HEK293T (cell line): Measurements from ENCODE around the gene CTIF.

Experiments used
- CTCF ChIA-PET: fragments of 350-600 bp; formaldehyde crosslinking; extraction: SDS; loops from one replicate; lab custom pipeline; 2021; ENCODE audit warnings: antibody characterized with exemption, inconsistent platforms; lab: Yijun Ruan, JAX
- POLR2A ChIA-PET: fragments of 350-600 bp; formaldehyde crosslinking; extraction: SDS; loops from one replicate; lab custom pipeline; 2020; ENCODE audit warnings: antibody characterized with exemption, inconsistent platforms; lab: Yijun Ruan, JAX
- DNase-seq: peaks from one replicate; pipeline ENCODE4 v3.0.0; 2012; ENCODE audit warnings: mixed read lengths; ENCODE audit errors: extremely low spot score
- ARNT ChIP-seq: fragments of 450-650 bp; IDR thresholded peaks from 2 replicates; pipeline ENCODE4 v1.6.1; 2017; ENCODE audit warnings: mild to moderate bottlenecking
- BHLHE40 ChIP-seq: fragments of 450-650 bp; IDR thresholded peaks from 2 replicates; pipeline ENCODE4 v1.6.1; 2016; ENCODE audit warnings: mild to moderate bottlenecking, moderate library complexity, borderline replicate concordance
- CTBP1 ChIP-seq: fragments of 450-650 bp; IDR thresholded peaks from 2 replicates; pipeline ENCODE4 v1.6.1; 2016; ENCODE audit warnings: borderline replicate concordance
- ELF4 ChIP-seq: fragments of 450-650 bp; IDR thresholded peaks from 2 replicates; pipeline ENCODE4 v1.6.1; 2017; ENCODE audit warnings: antibody characterized with exemption
- FOXA1 ChIP-seq: fragments of 450-650 bp; IDR thresholded peaks from 2 replicates; pipeline ENCODE4 v1.6.1; 2016; ENCODE audit warnings: mild to moderate bottlenecking
- FOXK2 ChIP-seq: fragments of 450-650 bp; IDR thresholded peaks from 2 replicates; pipeline ENCODE4 v1.6.1; 2016; ENCODE audit warnings: mild to moderate bottlenecking
- FOXM1 ChIP-seq: fragments of 450-650 bp; IDR thresholded peaks from 2 replicates; pipeline ENCODE4 v1.6.1; 2017; ENCODE audit warnings: mild to moderate bottlenecking, borderline replicate concordance
- HDGF ChIP-seq: fragments of 450-650 bp; IDR thresholded peaks from 2 replicates; pipeline ENCODE4 v1.6.1; 2017; ENCODE audit warnings: antibody characterized with exemption, borderline replicate concordance
- L3MBTL2 ChIP-seq: fragments of 450-650 bp; conservative IDR thresholded peaks from 2 replicates; pipeline ENCODE4 v1.6.1; 2016; ENCODE audit warnings: mild to moderate bottlenecking
- LEF1 ChIP-seq: fragments of 450-650 bp; IDR thresholded peaks from 2 replicates; pipeline ENCODE4 v1.6.1; 2017; ENCODE audit warnings: mild to moderate bottlenecking, borderline replicate concordance
- NFRKB ChIP-seq: fragments of 450-650 bp; IDR thresholded peaks from 2 replicates; pipeline ENCODE4 v1.6.1; 2016; ENCODE audit warnings: mild to moderate bottlenecking, moderate library complexity
- SP1 ChIP-seq: fragments of 450-650 bp; IDR thresholded peaks from 2 replicates; pipeline ENCODE4 v1.6.1; 2017
- SUZ12 ChIP-seq: fragments of 450-650 bp; IDR thresholded peaks from 2 replicates; pipeline ENCODE4 v1.6.1; 2016; ENCODE audit warnings: mild to moderate bottlenecking
- TARDBP ChIP-seq: fragments of 450-650 bp; IDR thresholded peaks from 2 replicates; pipeline ENCODE4 v1.6.1; 2016
- ZNF384 ChIP-seq: fragments of 450-650 bp; IDR thresholded peaks from 2 replicates; pipeline ENCODE4 v1.6.1; 2016
- TF ChIP-seq, protein P1 (sequence below): fragments of 450-650 bp; IDR thresholded peaks from 2 replicates; pipeline ENCODE4 v1.6.1; 2016

The CTIF gene

DNA sequence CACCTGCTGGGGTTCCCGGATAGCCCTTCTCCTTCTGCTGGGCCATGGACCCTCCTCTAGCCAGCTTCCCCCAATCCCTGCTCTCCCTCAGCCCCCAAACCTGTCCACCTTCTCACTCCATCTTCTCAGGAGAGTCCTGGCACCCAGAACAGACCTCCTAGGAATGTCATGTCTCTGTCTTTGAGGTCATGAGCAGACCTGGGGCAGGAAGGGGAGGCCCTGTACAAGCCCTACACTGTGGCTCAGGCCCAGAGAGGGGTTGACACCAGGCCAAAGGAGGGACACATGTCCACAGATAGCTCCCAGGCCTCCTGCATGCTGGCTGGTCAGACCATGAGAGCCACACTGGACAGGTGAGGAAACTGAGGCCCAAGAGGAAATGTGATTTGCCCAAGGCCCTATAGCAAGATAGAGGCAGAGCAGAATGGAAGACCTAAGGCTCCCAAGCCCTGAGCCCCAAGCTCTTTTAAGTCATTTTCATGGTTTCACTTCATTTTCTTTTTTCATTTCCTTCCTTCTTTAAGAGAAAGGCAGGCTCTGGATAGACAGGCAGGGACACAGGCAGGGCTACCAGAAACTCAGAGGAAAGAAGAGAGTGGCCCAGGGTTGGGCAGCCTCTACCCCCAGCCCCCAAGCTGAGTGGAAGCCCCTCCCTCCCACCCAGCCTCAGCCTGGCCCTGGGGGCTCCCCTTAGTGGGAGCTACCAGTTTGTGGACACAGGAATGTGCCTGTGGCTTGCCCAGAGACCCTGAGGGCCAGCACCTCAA, 252.2 kb downstream of the CTIF start:
- CTCF ChIA-PET = interaction anchor here (0.6 kb wide), 1 partner anchor 22 kb away, joined by 3 read pairs; no protein-coding TSS in a partner anchor
- no peak for DNase-seq
- POLR2A ChIA-PET = no interaction called here
- no peak for TF ChIP-seq ELF4
- no peak for TF ChIP-seq ZNF384
- no peak for TF ChIP-seq NFRKB
- no peak for TF ChIP-seq FOXM1
- no peak for TF ChIP-seq TARDBP
- no peak for TF ChIP-seq SUZ12
- TF ChIP-seq LEF1 = no peak
- no peak for TF ChIP-seq BHLHE40
- no peak for TF ChIP-seq FOXK2
- no peak for TF ChIP-seq CTBP1
- TF ChIP-seq, protein P1, sequence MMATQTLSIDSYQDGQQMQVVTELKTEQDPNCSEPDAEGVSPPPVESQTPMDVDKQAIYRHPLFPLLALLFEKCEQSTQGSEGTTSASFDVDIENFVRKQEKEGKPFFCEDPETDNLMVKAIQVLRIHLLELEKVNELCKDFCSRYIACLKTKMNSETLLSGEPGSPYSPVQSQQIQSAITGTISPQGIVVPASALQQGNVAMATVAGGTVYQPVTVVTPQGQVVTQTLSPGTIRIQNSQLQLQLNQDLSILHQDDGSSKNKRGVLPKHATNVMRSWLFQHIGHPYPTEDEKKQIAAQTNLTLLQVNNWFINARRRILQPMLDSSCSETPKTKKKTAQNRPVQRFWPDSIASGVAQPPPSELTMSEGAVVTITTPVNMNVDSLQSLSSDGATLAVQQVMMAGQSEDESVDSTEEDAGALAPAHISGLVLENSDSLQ = no peak
- TF ChIP-seq HDGF = no peak
- no peak for TF ChIP-seq ARNT
- TF ChIP-seq FOXA1 = no peak
- TF ChIP-seq L3MBTL2 = no peak
- TF ChIP-seq SP1 = no peak

DNA sequence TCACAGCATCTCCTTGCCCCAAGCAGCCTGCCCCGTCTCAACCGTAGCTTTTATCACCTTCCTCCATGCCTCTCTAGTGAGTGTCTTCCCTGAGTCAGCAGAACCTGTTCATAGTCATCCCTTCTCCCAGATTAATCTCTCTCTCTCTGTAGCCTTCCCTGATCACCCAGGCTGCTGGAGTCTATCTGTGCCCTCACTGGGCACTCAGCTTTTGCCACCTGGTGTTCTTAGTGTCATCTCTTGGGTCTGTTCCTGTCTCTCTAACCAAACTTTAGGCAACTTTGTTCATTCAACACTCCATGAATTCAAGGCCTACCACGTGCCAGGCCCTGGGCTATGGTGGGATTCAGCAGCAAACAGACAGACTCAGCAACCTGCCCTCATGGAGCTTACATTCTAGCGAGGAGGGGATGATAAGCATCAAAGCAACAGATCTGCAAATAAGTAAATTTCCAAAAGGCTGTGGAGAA, 252.8 kb downstream of the CTIF start:
- ChIA-PET CTCF (interaction anchor here (0.6 kb wide), 1 partner anchor 23 kb away, joined by 3 read pairs; no protein-coding TSS in a partner anchor), POLR2A (no interaction called here)
- TF ChIP-seq HDGF (no peak), ARNT (no peak), FOXA1 (no peak), ELF4 (no peak), BHLHE40 (no peak), ZNF384 (no peak), SP1 (no peak), CTBP1 (no peak), LEF1 (no peak), L3MBTL2 (no peak), FOXM1 (no peak), NFRKB (no peak), SUZ12 (no peak), TARDBP (no peak), FOXK2 (no peak)
- TF ChIP-seq, protein P1 = no peak
- DNase-seq = no peak

DNA sequence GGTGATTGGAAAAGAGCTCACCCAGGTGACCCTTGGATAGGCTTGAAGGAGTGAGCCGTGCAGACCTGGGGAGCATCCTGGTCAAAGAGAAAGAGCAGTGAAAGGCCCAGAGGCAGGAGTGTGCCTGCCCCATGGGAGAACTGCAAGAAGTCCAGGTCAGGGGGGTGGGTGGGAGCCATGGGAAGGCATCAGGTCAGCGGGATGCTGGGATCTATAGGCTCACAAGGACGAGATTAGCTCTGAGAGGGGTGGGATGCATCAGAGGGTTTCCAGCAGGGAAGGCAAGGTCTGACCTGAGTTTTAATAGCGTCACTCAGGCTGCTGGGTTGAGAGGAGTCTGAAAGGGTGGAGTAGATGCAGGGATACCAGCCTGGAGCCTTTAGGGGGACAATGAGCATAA, 253.3 kb downstream of the CTIF start:
- no peak for DNase-seq
- TF ChIP-seq LEF1 = no peak
- TF ChIP-seq CTBP1 = no peak
- TF ChIP-seq HDGF = no peak
- no peak for TF ChIP-seq FOXM1
- no peak for TF ChIP-seq L3MBTL2
- TF ChIP-seq, protein P1 = no peak
- no peak for TF ChIP-seq ARNT
- TF ChIP-seq SP1 = no peak
- no peak for TF ChIP-seq FOXA1
- TF ChIP-seq FOXK2 = no peak
- no peak for TF ChIP-seq TARDBP
- TF ChIP-seq ZNF384 = no peak
- no peak for TF ChIP-seq BHLHE40
- POLR2A ChIA-PET = interaction anchor here (1.3 kb wide), 1 partner anchor 9 kb away, joined by 3 read pairs; no protein-coding TSS in a partner anchor
- CTCF ChIA-PET = no interaction called here

DNA sequence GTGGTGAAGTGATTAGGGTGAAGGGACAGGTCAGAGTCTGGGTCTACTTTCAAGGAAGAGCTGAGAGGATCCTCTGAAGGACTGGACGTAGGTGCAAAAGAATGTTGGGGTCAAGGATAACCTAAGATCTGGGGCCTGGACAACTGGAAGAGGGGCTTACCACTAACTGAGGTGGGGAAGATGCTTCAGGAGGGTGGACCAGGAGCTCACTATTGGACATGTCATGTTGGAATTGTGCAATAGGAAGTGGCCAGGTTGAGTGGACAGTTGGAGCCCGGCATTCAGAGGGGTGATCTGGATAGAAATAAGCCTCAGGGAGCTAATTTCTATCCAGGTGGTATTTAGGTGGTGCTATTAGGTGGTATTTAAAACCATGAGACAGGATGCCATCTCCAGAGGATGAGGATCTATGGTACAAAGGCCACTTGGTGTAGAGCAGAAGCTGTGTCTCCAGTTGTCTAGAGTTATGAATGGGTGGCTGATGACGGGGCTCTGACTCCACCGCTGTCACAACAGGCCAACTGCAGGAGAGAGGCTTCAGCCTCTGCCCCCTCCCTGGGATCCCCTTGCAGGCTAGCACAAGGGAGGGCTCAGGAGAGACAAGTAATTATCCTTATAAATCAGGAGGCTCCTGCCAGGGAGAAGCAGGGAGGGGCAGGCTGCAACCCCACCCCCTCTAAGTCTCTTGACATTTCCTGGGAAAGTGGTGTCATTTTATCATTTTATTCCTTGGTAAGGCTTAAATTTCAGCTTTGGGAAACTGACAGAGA, 254.0 kb downstream of the CTIF start:
- no peak for TF ChIP-seq TARDBP
- TF ChIP-seq ARNT = no peak
- TF ChIP-seq ELF4 = no peak
- no peak for TF ChIP-seq BHLHE40
- TF ChIP-seq LEF1 = no peak
- TF ChIP-seq, protein P1 = 0 out of 2 replicates have a peak, but pooled peaks have one; percentile 19
- CTCF ChIA-PET = interaction anchor here (1.3 kb wide), 1 partner anchor 16 kb away, joined by 3 read pairs; no protein-coding TSS in a partner anchor
- POLR2A ChIA-PET = interaction anchor here (1.3 kb wide), 1 partner anchor 9 kb away, joined by 3 read pairs; no protein-coding TSS in a partner anchor
- no peak for DNase-seq
